GM21717 (cell line): Measurements from ENCODE around the gene RPH3AL.

Experiments used
- ATAC-seq: cut with Tn5 transposase; IDR thresholded peaks from one replicate; pipeline ENCODE4 v1.9.1; 2021; ENCODE audit warnings: mild to moderate bottlenecking, moderate library complexity; ENCODE audit not compliant: unreplicated experiment

The RPH3AL gene

DNA sequence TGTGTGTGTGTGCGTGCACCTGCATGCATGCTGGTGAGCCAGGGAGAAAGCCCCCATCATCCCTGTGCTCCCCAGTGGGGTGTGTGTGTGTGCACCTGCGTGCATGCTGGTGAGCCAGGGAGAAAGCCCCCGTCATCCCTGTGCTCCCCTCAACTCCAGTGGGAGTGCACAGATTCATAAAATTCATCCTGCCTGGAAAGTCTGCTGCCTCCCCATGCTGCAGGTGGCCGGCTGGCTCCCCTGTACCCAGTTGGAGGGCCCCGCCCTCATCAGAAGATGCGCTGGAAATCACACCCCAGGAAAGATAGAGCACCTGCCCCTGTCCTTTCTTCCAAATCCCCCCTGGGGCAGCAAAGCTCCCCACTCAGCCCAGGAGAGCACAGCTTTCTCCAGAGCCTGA is 86.4 kb downstream of the RPH3AL start:
- ATAC-seq = no peak

DNA sequence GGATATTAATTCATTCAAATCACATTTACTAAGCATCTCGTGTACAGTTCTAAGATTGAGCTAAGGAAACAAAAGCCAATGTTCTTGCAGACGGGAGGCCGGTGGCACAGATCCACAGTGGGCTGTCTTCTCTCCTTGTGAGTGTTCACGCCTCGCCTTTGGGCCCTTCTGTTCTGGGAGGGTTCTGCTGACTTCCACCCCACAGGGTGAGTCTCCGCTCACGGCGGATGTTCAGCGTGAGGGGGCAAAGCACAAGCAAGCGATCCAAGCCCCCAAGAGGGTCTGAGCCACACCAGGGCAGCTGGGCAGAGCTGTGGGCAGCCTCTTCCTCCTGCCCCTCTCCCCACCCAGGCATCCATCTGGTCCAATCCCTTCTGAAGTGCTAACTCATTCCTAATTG is 86.9 kb downstream of the RPH3AL start:
- no peak for ATAC-seq

DNA sequence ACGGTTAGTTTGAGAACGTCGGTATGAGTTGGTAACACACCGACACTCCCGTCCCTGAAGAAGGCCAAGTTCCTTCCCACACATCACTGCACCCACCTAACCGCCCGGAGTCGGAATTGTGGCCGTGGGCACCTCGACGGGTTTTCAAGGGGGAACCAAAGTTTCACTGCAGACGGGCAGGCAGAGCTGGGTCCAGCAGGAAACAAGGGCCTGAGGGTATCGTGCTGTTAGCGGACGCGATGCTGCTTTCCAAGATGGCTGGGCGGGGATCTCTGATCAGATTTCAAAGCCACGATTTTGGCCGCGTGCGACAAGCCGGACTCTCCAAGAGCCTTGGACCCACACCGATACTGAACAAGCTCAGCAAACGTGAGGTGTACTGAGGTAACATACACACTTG is 88.8 kb downstream of the RPH3AL start:
- ATAC-seq = no peak

DNA sequence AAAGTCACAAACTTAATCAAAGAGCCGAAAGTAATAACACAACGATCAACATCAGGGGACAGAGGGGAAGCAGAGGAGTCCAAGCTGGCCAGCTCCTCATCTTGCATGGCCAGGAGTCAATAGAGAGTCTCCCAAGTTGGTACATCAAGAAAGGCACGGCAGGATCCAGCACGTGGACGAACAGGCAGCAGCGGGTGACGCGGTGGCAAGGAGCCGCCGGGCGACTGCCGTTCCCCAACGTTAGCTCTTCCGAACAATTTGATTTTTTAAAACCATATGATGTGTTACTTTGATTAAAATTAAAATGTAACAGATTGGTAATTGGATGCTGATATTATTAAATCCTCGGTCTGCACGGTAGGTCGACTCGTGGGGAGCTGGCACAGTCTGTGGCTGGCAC is 89.3 kb downstream of the RPH3AL start:
- no peak for ATAC-seq

DNA sequence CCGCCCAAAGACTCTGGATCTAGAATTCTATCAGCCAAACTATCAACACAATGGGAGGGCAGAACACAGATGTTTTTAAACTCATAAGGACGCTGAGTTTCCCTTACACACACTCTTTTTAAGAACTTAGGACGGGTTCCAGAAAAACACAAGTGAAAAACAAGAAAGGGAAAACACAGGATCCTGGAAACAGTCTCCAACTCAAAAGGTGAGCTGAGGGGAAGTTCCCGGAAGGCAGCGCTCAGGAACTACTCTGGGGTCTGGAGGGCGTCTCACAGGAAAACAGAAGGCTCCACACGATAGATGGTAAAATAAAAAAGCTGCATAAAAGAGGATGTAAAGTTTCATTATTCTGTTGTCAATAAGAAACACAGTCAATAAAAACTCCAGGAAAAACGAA is 91.0 kb downstream of the RPH3AL start:
- ATAC-seq = no peak

DNA sequence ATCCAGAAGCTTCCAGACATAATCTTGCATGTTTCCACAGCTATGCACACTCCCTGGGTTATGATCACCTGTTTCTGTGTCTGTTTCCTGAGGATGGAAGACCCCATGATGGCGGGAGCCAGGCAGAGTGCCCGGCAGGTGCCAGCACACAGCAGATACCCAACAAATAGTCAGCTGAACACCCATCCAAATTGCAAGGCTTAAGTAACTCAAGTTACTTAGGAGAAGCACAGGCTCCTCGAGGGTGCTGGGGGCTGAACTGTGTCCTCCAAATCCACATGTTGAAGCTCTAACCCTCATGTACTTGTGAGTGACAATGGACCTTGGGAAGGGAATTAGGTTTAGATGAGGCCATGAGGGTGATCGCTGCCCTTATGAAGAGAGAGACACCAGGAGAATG is 91.7 kb downstream of the RPH3AL start:
- no peak for ATAC-seq

DNA sequence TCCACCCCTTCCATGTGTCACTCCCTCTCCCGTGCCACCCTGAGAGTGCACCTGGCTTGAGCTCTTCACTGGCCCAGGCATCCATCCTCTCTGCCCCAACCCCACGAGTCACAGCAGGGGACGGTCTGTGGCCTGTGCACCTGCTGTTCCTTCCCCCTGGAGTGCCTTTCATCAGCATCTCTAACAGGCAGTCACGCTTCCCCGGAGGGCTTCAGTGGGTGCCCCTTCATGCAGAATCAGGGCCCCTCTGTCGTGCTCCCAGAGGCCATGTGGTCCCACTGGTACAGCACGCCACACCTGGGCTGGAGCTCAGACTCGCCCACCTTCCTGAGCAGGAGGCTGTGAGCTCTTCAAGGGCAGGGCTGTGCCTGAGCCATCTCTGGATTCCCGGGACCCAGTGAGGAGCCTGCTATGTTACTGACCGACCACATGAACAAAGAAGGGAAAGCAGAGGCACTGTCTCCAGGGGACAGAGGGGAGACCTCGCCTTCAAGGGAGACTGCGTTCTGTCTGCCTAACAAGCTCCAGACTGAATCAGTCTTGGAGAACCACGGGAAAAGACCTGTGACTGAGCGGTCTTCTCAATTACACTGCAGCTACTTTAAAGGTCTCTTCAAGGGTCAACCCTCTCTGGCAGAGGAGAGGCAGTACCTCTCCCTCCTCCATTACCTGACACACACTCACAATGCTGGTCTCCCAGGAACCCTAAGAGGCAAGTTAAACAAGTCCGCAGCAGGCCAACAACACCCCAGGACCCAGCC is 92.4 kb downstream of the RPH3AL start:
- ATAC-seq = no peak

DNA sequence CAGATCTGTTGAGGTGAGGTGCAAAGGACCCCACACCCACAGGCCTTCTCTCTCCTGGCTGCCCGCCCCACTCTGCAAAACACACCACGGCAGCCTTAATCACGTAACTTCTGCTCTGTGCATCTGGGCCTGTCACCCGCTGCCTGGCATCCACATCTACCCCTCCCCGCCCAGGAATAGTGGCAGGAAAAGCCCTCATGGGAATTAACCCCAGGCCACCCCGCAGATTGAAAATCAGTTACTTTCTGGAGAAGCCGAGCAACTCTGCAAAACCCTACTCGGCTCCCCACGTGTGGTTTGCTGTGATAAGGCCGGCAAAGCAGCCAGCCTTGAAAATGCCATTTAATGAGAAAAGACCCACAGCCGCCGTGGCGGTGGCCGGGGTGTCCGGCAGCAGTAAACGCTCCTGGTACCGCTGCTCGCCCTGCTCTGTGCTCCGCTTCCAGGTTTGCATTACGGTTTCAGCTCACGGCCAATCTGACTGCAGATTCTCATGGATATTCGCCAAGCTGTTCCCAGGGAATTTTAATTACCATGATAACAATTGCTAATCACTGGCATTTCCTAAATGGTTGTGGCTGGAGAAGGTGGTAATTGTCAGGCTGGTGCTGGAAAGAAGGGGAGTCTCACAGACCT is 93.1 kb downstream of the RPH3AL start:
- ATAC-seq = no peak

DNA sequence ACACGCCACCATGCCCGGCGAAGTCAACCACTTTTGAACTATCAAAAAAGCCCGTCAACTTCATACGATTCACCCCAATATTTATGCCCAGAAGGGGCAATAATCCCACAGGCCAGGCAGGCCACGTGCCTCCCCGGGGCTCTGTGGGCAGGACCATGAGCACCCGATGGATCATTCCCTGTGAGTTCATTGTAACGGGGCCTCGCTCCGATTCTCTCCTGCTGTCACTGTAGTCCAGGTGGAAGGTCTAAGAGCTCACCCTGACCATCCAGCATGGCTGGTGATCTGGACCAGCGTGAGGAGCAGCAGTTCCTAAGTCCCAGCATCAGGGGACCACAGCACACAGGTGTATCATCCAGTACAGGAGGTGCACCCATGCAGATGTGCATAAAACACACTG is 93.7 kb downstream of the RPH3AL start:
- no peak for ATAC-seq

DNA sequence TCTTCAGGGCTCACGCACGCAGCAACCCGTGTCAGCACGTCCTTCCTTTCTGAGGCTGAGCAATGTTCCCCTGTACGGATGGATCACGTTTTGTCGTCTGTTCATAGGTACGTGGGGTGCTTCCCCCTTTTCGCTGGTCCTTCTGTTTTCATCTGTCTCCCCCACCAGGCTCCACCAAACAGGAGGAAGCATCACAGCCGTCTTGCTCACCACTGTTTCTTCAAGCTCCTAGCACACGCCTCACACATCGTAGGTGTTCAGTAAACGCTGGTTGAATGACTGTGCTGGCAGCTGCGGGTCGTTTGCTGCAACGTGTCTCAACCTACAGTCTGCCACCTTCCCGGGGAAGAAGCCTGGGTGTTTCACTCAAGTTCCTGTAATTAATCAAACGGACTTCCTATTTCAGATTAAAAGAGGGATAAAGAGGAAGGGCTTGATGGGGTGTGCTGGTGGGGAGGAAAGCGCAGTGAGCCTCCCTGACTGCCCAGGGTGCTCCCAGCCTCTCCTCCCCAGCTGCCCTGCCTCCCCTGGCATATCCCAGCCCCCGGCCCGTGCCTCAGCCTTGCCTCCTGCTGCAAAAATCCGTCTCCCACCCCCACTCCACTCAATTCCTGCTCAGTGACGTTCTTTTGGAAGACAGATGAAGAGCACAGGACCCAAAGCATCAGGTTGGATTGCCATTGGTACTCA is 94.4 kb downstream of the RPH3AL start:
- no peak for ATAC-seq

DNA sequence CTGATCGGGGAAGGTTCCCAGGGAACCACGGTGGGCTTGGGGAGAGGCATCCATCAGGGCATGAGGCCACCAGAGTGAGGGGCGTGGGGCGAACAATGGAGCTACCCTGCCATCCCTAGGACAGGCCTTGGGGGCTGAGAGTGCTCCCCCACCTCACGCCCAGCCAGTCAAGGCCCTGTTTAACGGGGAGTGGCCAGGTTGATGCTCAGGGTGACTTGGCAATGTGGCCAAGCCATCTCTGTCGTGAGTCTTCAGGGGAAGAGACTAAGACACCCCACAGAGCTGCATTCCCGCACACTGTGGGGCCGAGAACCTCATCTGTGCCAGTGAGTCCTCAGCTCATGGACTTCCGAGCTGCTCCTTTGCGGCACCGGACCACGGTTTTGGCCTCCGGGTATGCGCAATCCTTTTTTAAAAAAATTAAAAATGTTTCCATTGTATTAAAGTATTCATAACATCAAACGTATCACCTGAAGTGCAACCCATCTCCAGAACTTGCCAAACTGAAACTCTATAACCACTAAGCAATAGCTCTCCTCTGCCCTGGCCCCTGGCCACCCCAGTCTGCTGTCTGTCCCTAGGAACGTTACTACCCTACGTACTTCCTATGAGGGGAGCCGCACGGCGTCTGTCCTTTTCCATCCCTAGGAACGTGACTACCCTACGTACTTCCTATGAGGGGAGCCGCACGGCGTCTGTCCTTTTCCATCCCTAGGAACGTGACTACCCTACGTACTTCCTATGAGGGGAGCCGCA is 99.3 kb downstream of the RPH3AL start:
- no peak for ATAC-seq

DNA sequence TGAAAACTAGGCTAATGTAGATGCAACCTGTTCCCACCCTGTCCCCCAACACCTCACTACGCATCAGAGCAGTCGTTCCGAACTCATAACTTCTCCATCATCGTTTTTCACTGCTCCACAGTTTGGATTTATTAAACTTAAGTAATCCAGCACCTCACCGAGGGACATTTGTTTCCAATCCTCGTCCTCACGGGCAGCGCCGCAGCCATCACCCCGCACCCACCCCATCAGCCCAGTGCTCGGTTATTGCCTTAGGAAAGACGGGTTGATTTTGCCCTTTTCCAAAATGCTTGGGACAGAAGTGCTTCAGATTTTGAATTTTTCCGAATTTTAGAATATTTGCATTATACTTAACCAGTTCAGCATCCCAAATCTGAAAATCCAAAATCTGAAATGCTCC is 100.2 kb downstream of the RPH3AL start:
- ATAC-seq = no peak

DNA sequence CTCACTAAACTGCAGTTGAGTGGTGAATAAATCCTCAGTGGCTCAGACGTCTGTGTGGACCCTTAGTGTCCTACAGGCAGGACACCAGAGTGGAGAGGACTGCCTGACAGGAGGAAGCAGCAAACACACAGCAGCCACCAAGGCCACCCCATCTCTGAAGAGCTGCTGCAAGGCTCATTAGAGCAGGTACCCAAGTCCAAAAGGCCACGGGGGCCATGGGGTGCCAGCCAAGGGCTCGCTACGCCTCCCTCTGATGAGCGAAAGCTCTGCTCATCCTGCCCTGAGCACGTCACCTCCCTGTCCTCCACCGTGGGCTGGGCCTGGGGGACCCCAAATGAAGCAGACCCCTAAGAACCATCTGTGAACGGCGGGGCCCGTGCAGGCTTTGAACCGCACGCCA is 101.1 kb downstream of the RPH3AL start:
- ATAC-seq = no peak

DNA sequence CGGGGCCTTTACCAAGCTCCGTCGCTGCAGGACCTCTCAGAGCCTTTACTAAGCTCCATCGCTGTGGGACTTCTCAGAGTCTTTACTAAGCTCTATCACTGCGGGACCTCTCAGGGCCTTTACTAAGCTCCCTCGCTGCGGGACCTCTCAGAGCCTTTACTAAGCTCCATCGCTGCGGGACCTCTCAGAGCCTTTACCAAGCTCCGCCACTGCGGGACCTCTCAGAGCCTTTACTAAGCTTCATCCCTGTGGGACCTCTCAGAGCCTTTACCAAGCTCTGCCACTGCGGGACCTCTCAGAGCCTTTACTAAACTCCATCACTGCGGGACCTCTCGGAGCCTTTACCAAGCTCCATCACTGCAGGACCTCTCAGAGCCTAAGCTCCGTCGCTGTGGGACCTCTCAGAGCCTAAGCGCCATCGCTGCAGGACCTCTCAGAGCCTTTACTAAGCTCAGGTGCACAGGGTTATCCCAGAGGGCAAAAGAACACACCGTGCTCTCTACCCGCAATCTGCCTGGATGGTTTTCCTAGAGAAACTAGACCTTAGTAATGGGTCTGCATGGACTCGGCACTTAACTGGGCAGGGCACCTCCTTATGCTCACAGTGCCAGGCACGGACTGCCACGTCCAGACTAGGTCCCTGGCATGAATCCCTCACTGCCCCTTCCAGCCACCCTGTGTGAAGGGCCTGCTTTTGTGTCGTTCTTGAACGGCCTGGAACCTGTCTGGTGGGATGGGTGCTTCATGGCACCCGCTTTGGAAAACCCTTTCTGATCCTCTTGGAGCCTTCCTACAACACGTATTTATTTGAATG is 101.9 kb downstream of the RPH3AL start:
- no peak for ATAC-seq

DNA sequence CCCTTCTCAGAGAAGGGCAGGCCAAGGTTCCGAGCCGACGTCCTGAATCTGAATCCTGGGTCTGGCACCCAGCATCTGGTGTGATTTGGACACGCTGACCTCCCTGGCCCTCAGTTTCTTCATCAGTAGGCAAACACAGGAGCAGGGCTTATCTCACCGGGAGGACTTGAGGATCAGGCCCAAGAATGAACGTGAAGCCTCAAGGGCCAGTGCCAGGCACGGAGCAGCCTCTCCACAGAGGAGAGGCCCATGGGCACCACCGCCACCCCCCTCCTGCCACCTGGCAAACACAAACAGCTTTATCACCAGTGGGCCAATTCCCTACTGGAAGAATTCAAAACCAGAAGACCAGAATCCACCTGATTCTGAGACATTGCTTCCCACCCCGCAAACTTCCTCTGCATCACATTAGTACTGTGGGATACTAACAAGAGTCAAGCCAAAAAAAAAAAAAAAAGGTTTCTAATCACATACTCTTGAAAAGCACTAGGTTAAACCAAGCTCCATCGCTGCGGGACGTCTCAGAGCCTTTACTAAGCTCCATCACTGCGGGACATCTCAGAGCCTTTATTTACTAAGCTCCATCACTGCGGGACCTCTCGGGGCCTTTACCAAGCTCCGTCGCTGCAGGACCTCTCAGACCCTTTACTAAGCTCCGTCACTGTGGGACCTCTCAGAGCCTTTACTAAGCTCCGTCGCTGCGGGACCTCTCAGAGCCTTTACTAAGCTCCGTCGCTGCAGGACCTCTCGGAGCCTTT is 103.2 kb downstream of the RPH3AL start:
- ATAC-seq = no peak

DNA sequence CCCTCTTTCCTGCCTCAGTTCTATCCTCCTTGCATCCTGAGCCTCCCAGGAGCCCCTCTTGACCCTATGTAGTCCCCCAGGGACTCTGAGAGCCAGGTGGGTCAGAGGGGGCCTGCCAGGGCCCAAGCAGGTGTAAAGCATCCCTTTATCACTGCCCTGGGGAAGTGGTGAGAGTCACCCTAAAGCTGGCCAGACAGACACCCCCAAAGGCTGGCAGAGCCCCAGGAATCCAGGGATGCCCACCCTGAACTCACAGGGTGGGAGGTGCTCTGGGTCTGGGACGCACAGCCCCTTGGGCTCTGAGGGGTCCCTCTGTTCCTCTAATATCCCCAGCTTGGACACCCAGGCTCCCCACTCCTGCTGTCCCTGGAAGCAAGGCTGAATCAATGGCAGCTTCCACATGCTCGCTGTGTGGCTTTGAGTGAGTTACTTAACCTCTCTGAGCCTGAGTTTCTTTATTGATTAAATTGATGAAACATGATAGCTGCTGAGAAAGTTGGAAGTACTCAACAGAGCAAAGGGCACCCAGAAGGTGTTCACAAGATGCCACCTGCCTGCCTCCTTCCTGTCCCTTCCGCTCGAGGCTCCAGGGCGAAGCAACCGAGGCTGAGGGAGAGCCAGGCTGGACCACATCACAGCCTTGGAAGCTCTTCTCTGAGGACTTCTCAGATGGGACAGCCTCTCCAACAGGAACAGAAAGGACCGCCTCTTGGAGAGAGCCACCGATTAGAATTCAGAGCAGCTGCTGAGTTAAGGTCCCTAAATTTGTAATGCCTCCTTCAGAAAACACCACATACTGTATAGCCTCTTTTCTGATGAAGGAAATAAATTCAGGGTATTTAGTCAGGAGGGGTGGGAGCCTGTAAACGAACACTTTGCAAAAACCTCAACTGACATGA is 104.0 kb downstream of the RPH3AL start:
- no peak for ATAC-seq

DNA sequence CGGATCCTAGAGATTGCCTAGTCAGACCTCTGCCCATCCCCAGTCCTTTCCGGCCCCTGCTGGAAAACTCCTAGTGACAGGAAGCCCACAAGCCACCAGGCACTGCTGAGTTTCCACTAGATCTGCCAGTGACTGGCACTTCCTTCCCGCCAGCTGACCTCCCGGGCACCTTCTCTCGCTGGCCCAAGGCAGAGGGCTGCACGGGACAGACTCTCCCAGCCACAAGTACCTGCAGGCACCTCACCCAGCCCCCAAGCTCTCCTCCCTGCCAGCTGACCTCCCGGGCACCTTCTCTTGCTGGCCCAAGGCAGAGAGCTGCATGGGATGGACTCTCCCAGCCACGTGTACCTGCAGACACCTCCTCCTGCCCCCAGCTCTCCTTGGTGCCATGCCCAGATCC is 104.8 kb downstream of the RPH3AL start:
- ATAC-seq = no peak

DNA sequence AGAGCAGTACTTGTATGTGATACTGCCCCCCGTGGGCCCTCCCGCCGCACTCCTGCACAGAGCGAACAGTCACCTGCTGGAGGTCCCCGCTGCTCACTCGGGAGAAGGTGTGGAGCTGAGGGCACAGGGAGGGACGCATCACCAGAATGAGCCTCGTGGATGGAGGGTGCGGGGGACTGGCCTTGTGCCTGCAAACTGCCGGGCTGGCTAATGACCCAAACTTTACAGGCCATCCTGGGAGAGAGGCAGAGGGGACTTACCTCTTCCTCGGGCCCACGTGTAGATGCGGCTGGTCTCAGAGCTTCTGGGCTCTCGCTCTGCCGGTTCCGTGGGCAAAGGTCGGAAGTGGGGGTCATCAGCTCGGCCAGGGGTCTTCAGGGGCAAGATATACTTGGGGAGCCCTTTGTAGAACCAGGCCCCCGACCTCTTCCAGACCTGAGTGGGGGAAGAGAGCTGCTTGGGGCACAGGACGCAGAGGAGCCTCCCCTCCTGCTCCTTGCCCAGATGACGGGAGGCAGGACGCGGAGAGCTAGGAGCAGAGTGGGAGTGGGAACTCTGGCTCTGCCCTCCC is 105.7 kb downstream of the RPH3AL start:
- no peak for ATAC-seq

DNA sequence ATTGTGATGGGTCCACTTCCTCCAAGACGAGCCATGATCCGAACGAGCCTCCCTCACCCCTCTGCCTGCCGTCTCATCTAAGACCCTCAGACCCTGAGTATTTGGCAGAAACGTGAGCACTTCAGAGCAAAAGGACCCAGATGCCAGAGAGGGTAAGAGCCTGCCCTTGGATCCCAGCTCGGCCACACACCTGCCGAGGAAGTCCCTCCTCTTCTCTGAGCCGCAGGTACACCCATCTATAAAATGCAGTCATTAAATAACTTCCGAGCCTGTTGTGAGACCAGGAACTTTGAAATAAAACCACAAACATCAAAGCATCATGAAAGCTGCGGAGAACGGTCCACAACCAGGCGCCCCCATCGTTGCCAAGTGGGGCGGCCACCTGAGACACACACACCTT is 106.4 kb downstream of the RPH3AL start:
- ATAC-seq = no peak
